MCF 10A (cell line): ENCODE data around the gene RRAS. TPM values are rescaled to one million over a fixed set of nuclear protein-coding genes. Genes with fewer than 3 reads are reported as not detected.

Experiments used
- BruUV-seq: library from RNA; stranded (reverse); fragments of 400-500 nt; replicated peaks from 2 replicates; lab custom pipeline; 2021; lab: Mats Ljungman, UMichigan
- CTCF ChIA-PET: fragments of 300-600 bp; sonication (Branson Sonifier 250); formaldehyde crosslinking; extraction: SDS; loops from one replicate; lab custom pipeline; 2021; ENCODE audit warnings: antibody characterized with exemption, inconsistent platforms; lab: Yijun Ruan, JAX
- POLR2A ChIA-PET: fragments of 300-600, 350-650 bp; sonication (Branson Sonifier 250); formaldehyde crosslinking; extraction: SDS; loops from one replicate; lab custom pipeline; 2020; ENCODE audit warnings: antibody characterized with exemption, inconsistent platforms; lab: Yijun Ruan, JAX
- DNase-seq: peaks from one replicate; pipeline ENCODE4 v3.0.0-alpha.2; 2018; ENCODE audit not compliant: unreplicated experiment
- H3K27ac Mint-ChIP-seq: one replicate; pipeline ENCODE4 v1.8.0; 2022; ENCODE audit warnings: mild to moderate bottlenecking, low read depth, mixed read lengths; ENCODE audit not compliant: unreplicated experiment
- H3K27me3 Mint-ChIP-seq: one replicate; pipeline ENCODE4 v1.8.0; 2022; ENCODE audit warnings: mixed read lengths; ENCODE audit not compliant: insufficient read depth, unreplicated experiment
- H3K36me3 Mint-ChIP-seq: one replicate; pipeline ENCODE4 v1.8.0; 2022; ENCODE audit warnings: mild to moderate bottlenecking, moderate library complexity, mixed read lengths; ENCODE audit not compliant: insufficient read depth, unreplicated experiment
- H3K4me1 Mint-ChIP-seq: one replicate; pipeline ENCODE4 v1.8.0; 2022; ENCODE audit warnings: mixed read lengths; ENCODE audit not compliant: insufficient read depth, unreplicated experiment
- H3K4me3 Mint-ChIP-seq: one replicate; pipeline ENCODE4 v1.8.0; 2022; ENCODE audit warnings: mild to moderate bottlenecking, moderate library complexity, mixed read lengths; ENCODE audit not compliant: unreplicated experiment
- H3K9me3 Mint-ChIP-seq: one replicate; pipeline ENCODE4 v1.8.0; 2022; ENCODE audit warnings: mixed read lengths; ENCODE audit not compliant: unreplicated experiment
- intact Hi-C: fragments of 100-400 bp; cut with micrococcal nuclease; formaldehyde crosslinking; loops from 2 replicates; pipeline ENCODE4 v1.14.1; 2022
- total RNA-seq: library from RNA; stranded (reverse); gene quantifications from 2 replicates; pipeline ENCODE4 v1.2.3, GENCODE V29; 2022
- TF ChIP-seq, protein P1 (sequence below): fragments of 200-600 bp; IDR thresholded peaks from one replicate; pipeline ENCODE4 v1.8.0; 2022; ENCODE audit warnings: antibody characterized with exemption, mild to moderate bottlenecking; ENCODE audit not compliant: unreplicated experiment

The RRAS gene
- total RNA-seq, 1 experiment from 2014 or later, result 37.6 TPM

DNA sequence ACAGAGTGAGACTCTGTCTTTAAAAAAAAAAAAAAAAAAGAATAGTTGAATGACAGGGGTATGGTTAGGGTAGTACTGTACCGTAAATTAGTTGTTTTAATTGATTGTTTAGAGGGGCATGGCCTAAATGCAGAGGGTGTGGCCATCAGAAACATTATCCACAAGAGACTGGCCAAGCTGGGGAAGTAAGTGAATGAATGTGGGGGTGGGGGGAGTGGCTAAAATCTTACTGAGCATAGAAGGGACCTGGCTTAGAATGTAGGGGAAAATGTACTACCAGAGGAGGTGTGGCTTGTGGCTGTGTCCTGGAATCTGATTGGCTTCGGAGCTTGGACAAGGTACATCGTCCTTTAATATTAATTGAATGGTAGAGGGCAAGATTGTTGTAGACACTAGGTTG lies 29.6 kb upstream of the RRAS start:
- ChIA-PET CTCF (interaction anchor here (1.0 to 1.2 kb wide), 3 partner anchors 22 to 89 kb away, joined by 3 read pairs; partner anchors contain the start of gene PRRG2), POLR2A (no interaction called here)
- TF ChIP-seq, protein P1, sequence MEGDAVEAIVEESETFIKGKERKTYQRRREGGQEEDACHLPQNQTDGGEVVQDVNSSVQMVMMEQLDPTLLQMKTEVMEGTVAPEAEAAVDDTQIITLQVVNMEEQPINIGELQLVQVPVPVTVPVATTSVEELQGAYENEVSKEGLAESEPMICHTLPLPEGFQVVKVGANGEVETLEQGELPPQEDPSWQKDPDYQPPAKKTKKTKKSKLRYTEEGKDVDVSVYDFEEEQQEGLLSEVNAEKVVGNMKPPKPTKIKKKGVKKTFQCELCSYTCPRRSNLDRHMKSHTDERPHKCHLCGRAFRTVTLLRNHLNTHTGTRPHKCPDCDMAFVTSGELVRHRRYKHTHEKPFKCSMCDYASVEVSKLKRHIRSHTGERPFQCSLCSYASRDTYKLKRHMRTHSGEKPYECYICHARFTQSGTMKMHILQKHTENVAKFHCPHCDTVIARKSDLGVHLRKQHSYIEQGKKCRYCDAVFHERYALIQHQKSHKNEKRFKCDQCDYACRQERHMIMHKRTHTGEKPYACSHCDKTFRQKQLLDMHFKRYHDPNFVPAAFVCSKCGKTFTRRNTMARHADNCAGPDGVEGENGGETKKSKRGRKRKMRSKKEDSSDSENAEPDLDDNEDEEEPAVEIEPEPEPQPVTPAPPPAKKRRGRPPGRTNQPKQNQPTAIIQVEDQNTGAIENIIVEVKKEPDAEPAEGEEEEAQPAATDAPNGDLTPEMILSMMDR, result no peak
- H3K36me3 Mint-ChIP-seq, result peaks cover 20% of the 10 kb centered on the region
- H3K27ac Mint-ChIP-seq, result no peak overlapping the region
- no peaks in the 10 kb centered on the region for H3K27me3 Mint-ChIP-seq
- no TSS peak for BruUV-seq
- intact Hi-C loops, result no loop called here
- no peak for DNase-seq
- H3K9me3 Mint-ChIP-seq, result no peaks in the 10 kb centered on the region
- no peak overlapping the region for H3K4me3 Mint-ChIP-seq
- H3K4me1 Mint-ChIP-seq, result peaks cover 20% of the 10 kb centered on the region

DNA sequence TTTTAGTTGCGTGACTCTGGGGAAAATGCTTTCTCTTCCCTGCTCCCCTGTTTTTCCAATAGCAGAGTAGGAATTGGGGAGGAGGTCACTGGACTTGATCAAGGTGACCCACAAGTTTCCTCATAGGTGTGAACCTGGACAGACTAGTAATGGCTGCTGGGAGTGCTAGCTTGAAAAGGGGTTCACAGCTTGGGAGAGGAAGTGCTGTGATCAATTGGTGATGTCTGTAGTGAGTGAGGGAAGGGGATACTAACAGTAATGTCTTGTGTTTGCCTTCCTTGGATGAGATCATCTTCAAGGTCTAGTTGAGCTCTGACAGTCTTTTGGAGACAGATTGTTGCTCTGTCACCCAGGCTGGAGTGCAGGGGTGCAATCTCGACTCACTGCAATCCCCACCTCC lies 27.5 kb upstream of the RRAS start:
- Mint-ChIP-seq H3K4me1 (peaks cover 23% of the 10 kb centered on the region), H3K36me3 (peaks cover 22% of the 10 kb centered on the region), H3K27me3 (no peaks in the 10 kb centered on the region), H3K27ac (no peak overlapping the region), H3K4me3 (peak overlapping the region; percentile 91), H3K9me3 (no peaks in the 10 kb centered on the region)
- CTCF ChIA-PET, result interaction anchor here (1.2 kb wide), 1 partner anchor 94 kb away, joined by 3 read pairs; no protein-coding TSS in a partner anchor
- intact Hi-C loops, result no loop called here
- TF ChIP-seq, protein P1, result no peak
- POLR2A ChIA-PET, result interaction anchor here (1.4 kb wide), 1 partner anchor 9 kb away, joined by 9 read pairs; the partner anchor contains the start of gene PRMT1
- BruUV-seq, result no TSS peak
- DNase-seq, result no peak

DNA sequence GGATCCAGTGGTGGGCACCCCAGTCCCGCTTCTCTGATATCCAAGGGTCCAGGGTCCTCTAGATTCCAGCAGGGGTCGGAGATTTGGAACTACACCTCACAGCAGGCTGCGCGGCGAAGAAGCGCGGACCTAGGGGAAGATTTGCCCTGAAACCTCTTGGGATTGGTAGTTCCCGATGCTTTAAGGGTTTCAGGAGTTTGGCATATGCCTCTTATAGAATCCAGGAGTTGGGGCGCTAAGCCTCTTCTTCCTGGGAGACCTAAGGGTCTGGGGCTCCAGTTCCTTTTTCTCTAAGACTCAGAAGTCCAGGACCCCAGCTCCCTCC lies 26.1 kb upstream of the RRAS start:
- Mint-ChIP-seq H3K27me3 (no peaks in the 10 kb centered on the region), H3K4me1 (peaks cover 17% of the 10 kb centered on the region), H3K4me3 (peak overlapping the region; percentile 91), H3K9me3 (no peaks in the 10 kb centered on the region), H3K36me3 (peaks cover 29% of the 10 kb centered on the region), H3K27ac (peak overlapping the region; percentile 91)
- CTCF ChIA-PET, result interaction anchor here (1.3 to 1.7 kb wide), 2 partner anchors 10 to 15 kb away, joined by 3 to 5 read pairs; no protein-coding TSS in a partner anchor
- DNase-seq, result no peak
- TSS peak; percentile 56 for BruUV-seq
- intact Hi-C loops, result no loop called here
- POLR2A ChIA-PET, result interaction anchor here (0.9 to 11.4 kb wide), 10 partner anchors 10 to 211 kb away, joined by 3 to 167 read pairs (median 7); partner anchors contain the start of genes AKT1S1, NOSIP, PRMT1 and PRRG2
- TF ChIP-seq, protein P1, result no peak

DNA sequence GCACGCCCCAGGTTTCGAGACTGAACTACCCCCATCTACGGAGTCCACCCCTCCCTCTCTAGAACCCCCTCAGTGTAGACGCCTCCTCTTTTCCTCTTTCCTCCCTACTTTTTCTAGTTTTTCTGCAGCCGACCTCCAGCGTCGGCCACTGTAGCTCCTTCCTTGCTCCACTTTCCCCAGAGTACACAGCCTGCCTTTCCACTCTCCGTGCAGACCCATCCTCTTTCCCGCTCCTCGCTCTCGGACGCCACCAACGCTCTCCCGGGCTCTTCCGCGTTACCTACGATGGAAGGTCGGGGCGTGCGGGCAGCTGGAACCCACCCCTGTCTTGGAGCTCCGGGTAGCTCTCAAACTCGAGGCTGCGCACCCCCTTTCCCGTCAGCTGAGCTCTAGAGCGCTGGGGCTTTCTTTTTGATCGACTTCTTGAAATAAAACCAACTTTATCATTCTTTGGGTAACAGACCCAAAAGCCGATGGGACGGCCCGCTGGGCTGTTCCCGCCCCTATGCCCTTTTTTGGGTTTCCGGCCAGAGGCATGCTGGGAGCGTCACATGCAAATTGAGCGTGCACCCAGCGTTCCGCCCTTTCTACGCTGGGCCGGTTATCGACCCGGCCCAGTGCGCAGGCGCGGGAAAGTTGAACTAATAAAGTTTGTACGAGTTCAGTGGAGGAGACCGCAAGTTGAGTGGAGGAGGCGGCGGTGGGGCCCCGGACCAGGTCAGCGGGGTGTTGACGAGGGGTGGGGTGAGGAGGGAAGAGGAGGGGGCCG lies 25.6 kb upstream of the RRAS start, which contains the start of the genes BCL2L12 and IRF3:
BCL2L12 (plus strand) TSS at position 583 of the 769 bp plus-strand sequence. CDS start 760 bp downstream, outside the sequence.
IRF3 (minus strand) TSS at position 507 of the 769 bp plus-strand sequence. CDS start 1,019 bp downstream, outside the sequence.
- ChIA-PET POLR2A (interaction anchor here (0.6 to 11.4 kb wide), 23 partner anchors 10 to 1031 kb away, joined by 3 to 167 read pairs (median 5); partner anchors contain the start of genes AKT1S1, ALDH16A1, AP2A1 and NOSIP), CTCF (interaction anchor here (0.6 to 1.7 kb wide), 4 partner anchors 10 to 131 kb away, joined by 3 to 5 read pairs (median 3); no protein-coding TSS in a partner anchor)
- Mint-ChIP-seq H3K4me3 (peak within 1 kb of the TSS; percentile 91), H3K36me3 (peaks cover 33% of the 10 kb centered on the region), H3K27me3 (no peaks in the 10 kb centered on the region), H3K4me1 (peaks cover 17% of the 10 kb centered on the region), H3K27ac (peak within 1 kb of the TSS; percentile 91), H3K9me3 (no peaks in the 10 kb centered on the region)
- TF ChIP-seq, protein P1, result no peak
- DNase-seq, result peak; percentile 98
- intact Hi-C loops, result loop anchor here (1.0 kb wide), 1 partner anchor 23 kb away; the partner anchor contains the start of gene SCAF1
- BruUV-seq, result no TSS peak
